ENCODE results near the gene DVL1.

GRCh38 chr1:1390675-1391074, 41.5 kb upstream of the DVL1 start:
- TF ChIP-seq CTCF (IDR thresholded peaks at IDR 0.05; ENCODE audit: insufficient read depth, low read depth, low read length) (no peak), EZH2 (IDR thresholded peaks at IDR 0.05; ENCODE audit: insufficient read depth, low read length) (no peak)
